ENCODE data around the gene EFNB1. TPM values are rescaled to one million over a fixed set of nuclear protein-coding genes. Genes with fewer than 3 reads are reported as not detected.
A peak's percentile ranks its signal among the peaks of the same experiment; 100 is the strongest.
"Not testable (repeated sequence)": the region's sequence is repeated elsewhere in the genome, so short reads cannot be mapped to it uniquely, and the experiment has no call there.

Gene EFNB1
- 10 to 100 TPM; 19.4 to 21.7 TPM for total RNA-seq

- TF ChIP-seq CTCF (IDR thresholded peaks at IDR 0.05) = no peak
- ATAC-seq (ENCODE audit: insufficient number of reproducible peaks, low FRiP score, low read depth) = peak; percentile 84
- H3K9me3 ChIP-seq = no peaks in the 10 kb centered on the region
- H3K4me3 ChIP-seq = peak within 1 kb of the TSS; percentile 86
- no peaks in the 10 kb centered on the region for H3K36me3 ChIP-seq
- no peaks in the 10 kb centered on the region for H3K27me3 ChIP-seq (replicated peaks; ENCODE audit: insufficient read depth)
- peak; percentile 72 for DNase-seq (ENCODE audit: low spot score)
- peaks cover 4 to 21% of the 10 kb centered on the region in 2 donors for H3K4me1 ChIP-seq (ENCODE audit: control insufficient read depth in 1 of 2, low read depth in 2 of 2)
- H3K27ac ChIP-seq = peak within 1 kb of the TSS; percentile 79
Measured at GRCh38 chrX:68828740-68829581, at the start of gene EFNB1. EFNB1 (plus strand) TSS chrX:68829021; CDS start chrX:68829777, 756 bp downstream.

- H3K4me1 ChIP-seq (ENCODE audit: control insufficient read depth in 1 of 2, low read depth in 2 of 2); H3K36me3 ChIP-seq; ATAC-seq (ENCODE audit: insufficient number of reproducible peaks, low FRiP score, low read depth); H3K27me3 ChIP-seq (replicated peaks; ENCODE audit: insufficient read depth); H3K4me3 ChIP-seq; H3K9me3 ChIP-seq; H3K27ac ChIP-seq; DNase-seq (ENCODE audit: low spot score): not testable (repeated sequence)
Measured at GRCh38 chrX:68781295-68781694, 47.5 kb upstream of the EFNB1 start.

- Histone ChIP-seq H3K36me3 (no peaks in the 10 kb centered on the region), H3K27ac (no peak overlapping the region), H3K4me3 (no peak overlapping the region), H3K27me3 (replicated peaks; ENCODE audit: insufficient read depth) (no peaks in the 10 kb centered on the region), H3K4me1 (ENCODE audit: control insufficient read depth in 1 of 2, low read depth in 2 of 2) (no peaks in the 10 kb centered on the region), H3K9me3 (no peaks in the 10 kb centered on the region)
- DNase-seq (ENCODE audit: low spot score) (no peak), ATAC-seq (ENCODE audit: insufficient number of reproducible peaks, low FRiP score, low read depth) (no peak)
- no peak for TF ChIP-seq CTCF (IDR thresholded peaks at IDR 0.05)
Measured at GRCh38 chrX:68784816-68785215, 44.0 kb upstream of the EFNB1 start.

- not testable (repeated sequence) for H3K36me3 ChIP-seq; H3K27ac ChIP-seq; DNase-seq (ENCODE audit: low spot score); H3K9me3 ChIP-seq; H3K27me3 ChIP-seq (replicated peaks; ENCODE audit: insufficient read depth); ATAC-seq (ENCODE audit: insufficient number of reproducible peaks, low FRiP score, low read depth); H3K4me3 ChIP-seq; H3K4me1 ChIP-seq (ENCODE audit: control insufficient read depth in 1 of 2, low read depth in 2 of 2)
Measured at GRCh38 chrX:68786581-68786980, 42.2 kb upstream of the EFNB1 start.

GRCh38 chrX:68789966-68790365, 38.9 kb upstream of the EFNB1 start:
- H3K27ac ChIP-seq = no peak overlapping the region
- H3K4me1 ChIP-seq (ENCODE audit: control insufficient read depth in 1 of 2, low read depth in 2 of 2) = no peaks in the 10 kb centered on the region
- no peak for ATAC-seq (ENCODE audit: insufficient number of reproducible peaks, low FRiP score, low read depth)
- TF ChIP-seq CTCF (IDR thresholded peaks at IDR 0.05) = no peak
- no peak overlapping the region for H3K4me3 ChIP-seq
- H3K36me3 ChIP-seq = no peaks in the 10 kb centered on the region
- H3K9me3 ChIP-seq = no peaks in the 10 kb centered on the region
- DNase-seq (ENCODE audit: low spot score) = no peak
- H3K27me3 ChIP-seq (replicated peaks; ENCODE audit: insufficient read depth) = no peaks in the 10 kb centered on the region

- H3K4me3 ChIP-seq = no peak overlapping the region
- H3K4me1 ChIP-seq (ENCODE audit: control insufficient read depth in 1 of 2, low read depth in 2 of 2) = no peaks in the 10 kb centered on the region
- no peaks in the 10 kb centered on the region for H3K27me3 ChIP-seq (replicated peaks; ENCODE audit: insufficient read depth)
- TF ChIP-seq CTCF (IDR thresholded peaks at IDR 0.05) = no peak
- no peak overlapping the region for H3K27ac ChIP-seq
- H3K9me3 ChIP-seq = no peaks in the 10 kb centered on the region
- DNase-seq (ENCODE audit: low spot score) (no peak), ATAC-seq (ENCODE audit: insufficient number of reproducible peaks, low FRiP score, low read depth) (no peak)
- H3K36me3 ChIP-seq = no peaks in the 10 kb centered on the region
Measured at GRCh38 chrX:68792083-68792482, 36.7 kb upstream of the EFNB1 start.

Measured in thoracic aorta (tissue), 2 donors.